Stomach (tissue), 4 donors: ENCODE results near the gene DISP3.

Experiments used
- EP300 ChIP-seq: sonication (generic); formaldehyde crosslinking; IDR thresholded peaks from one replicate; pipeline ENCODE4 v1.6.1; 2017; ENCODE audit warnings: antibody characterized with exemption
- POLR2A ChIP-seq, 4 donors: fragments of 450-650 bp; IDR thresholded peaks; one replicate each; pipeline ENCODE4 v1.6.1; 2016; ENCODE audit warnings: antibody characterized with exemption in 4 of 4, control low read depth in 2 of 4, mild to moderate bottlenecking in 1 of 4, moderate library complexity in 1 of 4
- TF ChIP-seq, protein P1 (sequence below), 7 experiments: fragments of 450-650 bp in 4 of 7; fragments of 200-600 bp in 3 of 7; sonication (generic) in 3 of 7; IDR thresholded peaks; one replicate each; pipeline ENCODE4 v1.5.1; 2016 to 2019; ENCODE audit warnings: antibody characterized with exemption in 7 of 7, control low read depth in 2 of 7, mild to moderate bottlenecking in 1 of 7

DNA sequence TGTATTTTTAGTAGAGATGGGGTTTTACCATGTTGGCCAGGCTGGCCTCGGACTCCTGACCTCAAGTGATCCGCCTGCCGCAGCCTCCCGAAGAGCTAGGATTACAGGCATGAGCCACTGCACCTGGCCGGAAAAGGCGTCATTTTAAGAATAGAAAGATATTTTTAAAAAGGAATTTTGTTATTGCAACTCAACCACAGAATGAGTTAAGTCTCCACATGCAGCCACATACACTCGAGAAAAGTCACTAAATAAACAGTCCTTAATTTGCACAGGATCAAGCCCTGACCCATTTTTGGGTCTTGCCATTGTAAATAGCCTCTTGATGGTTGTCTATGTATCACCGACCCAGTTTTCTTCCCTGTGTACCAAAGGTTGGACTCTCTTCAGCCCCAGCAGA lies 89.7 kb downstream of the DISP3 start:
- TF ChIP-seq POLR2A (IDR thresholded peaks at IDR 0.05) (no peak), EP300 (no peak)
- TF ChIP-seq, protein P1, sequence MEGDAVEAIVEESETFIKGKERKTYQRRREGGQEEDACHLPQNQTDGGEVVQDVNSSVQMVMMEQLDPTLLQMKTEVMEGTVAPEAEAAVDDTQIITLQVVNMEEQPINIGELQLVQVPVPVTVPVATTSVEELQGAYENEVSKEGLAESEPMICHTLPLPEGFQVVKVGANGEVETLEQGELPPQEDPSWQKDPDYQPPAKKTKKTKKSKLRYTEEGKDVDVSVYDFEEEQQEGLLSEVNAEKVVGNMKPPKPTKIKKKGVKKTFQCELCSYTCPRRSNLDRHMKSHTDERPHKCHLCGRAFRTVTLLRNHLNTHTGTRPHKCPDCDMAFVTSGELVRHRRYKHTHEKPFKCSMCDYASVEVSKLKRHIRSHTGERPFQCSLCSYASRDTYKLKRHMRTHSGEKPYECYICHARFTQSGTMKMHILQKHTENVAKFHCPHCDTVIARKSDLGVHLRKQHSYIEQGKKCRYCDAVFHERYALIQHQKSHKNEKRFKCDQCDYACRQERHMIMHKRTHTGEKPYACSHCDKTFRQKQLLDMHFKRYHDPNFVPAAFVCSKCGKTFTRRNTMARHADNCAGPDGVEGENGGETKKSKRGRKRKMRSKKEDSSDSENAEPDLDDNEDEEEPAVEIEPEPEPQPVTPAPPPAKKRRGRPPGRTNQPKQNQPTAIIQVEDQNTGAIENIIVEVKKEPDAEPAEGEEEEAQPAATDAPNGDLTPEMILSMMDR (IDR thresholded peaks at IDR 0.05): no peak
